NT2/D1 (cell line): Measurements from ENCODE around the gene MVP.

Source experiments
- SUZ12 ChIP-seq: IDR thresholded peaks from 2 replicates; pipeline ENCODE4 v1.6.1; 2011; ENCODE audit not compliant: insufficient read length, insufficient read depth; ENCODE audit errors: extremely low read depth
- YY1 ChIP-seq: IDR thresholded peaks from 2 replicates; pipeline ENCODE4 v1.6.1; 2011; ENCODE audit not compliant: insufficient read length, insufficient read depth
- ZNF274 ChIP-seq: IDR thresholded peaks from 2 replicates; pipeline ENCODE4 v1.6.1; 2011; ENCODE audit warnings: mild to moderate bottlenecking, low read depth, low read length

GRCh38 chr16:29843931-29844330, 23.7 kb downstream of the MVP start:
- TF ChIP-seq SUZ12: no peak
- TF ChIP-seq YY1: no peak
- no peak for TF ChIP-seq ZNF274
